ENCODE data around the gene ZNF280A. TPM values are rescaled to one million over a fixed set of nuclear protein-coding genes. Genes with fewer than 3 reads are reported as not detected.

ZNF280A gene
- total RNA-seq, 1 donor from 2014 or later: not detected

DNA sequence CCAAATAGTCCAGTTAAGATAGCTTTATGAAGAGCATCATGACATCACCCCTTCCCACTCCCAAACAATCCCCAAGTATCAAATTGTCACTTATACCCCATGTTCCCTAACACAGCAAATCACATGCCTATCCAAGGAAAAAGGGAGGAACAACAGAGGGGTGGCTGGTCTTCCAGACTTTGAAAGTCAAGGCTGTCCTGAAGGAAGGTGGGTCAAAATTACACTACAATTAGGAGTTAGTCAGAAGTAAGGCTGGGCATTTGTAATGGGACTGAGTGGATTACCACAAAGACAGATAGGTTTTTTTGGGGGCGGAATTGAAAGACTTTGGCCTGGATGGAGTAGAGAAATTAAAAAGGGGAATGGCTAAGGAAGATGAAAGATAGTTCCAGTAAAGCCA, 33.1 kb upstream of the ZNF280A start:
- no peak overlapping the region for H3K4me3 Mint-ChIP-seq
- no peak for DNase-seq (ENCODE audit: low spot score)
- intact Hi-C loops (cut with micrococcal nuclease): no loop called here
- H3K27me3 Mint-ChIP-seq (ENCODE audit: insufficient read depth): peaks cover 3% of the 10 kb centered on the region
- no peaks in the 10 kb centered on the region for H3K9me3 Mint-ChIP-seq
- peaks cover 5% of the 10 kb centered on the region for H3K4me1 Mint-ChIP-seq (ENCODE audit: low read depth)
- H3K36me3 Mint-ChIP-seq (ENCODE audit: low read depth): no peaks in the 10 kb centered on the region
- no peak overlapping the region for H3K27ac Mint-ChIP-seq

DNA sequence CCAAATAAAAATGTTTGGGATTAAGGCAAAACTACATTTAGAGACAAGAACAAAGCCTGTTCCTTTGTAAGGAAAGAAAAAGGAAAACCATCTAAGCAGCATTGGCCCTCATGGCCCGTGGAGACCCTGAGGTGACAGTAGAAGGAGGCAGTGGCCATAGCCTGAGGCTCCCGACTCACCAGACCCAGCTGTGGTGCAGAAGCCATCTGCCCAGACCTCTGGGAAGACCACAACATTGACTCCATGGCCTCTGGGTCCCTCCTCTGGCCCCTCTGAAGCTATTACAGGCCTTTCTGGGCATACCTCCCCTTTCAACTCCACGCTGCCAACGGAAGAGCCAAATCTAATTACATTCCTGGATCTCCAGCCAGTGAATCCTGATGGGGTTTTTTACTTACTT, 32.6 kb upstream of the ZNF280A start:
- Mint-ChIP-seq H3K27me3 (ENCODE audit: insufficient read depth) (peaks cover 3% of the 10 kb centered on the region), H3K27ac (no peak overlapping the region), H3K4me3 (no peak overlapping the region), H3K36me3 (ENCODE audit: low read depth) (no peaks in the 10 kb centered on the region), H3K9me3 (no peaks in the 10 kb centered on the region), H3K4me1 (ENCODE audit: low read depth) (peaks cover 5% of the 10 kb centered on the region)
- intact Hi-C loops (cut with micrococcal nuclease): no loop called here
- DNase-seq (ENCODE audit: low spot score): no peak

DNA sequence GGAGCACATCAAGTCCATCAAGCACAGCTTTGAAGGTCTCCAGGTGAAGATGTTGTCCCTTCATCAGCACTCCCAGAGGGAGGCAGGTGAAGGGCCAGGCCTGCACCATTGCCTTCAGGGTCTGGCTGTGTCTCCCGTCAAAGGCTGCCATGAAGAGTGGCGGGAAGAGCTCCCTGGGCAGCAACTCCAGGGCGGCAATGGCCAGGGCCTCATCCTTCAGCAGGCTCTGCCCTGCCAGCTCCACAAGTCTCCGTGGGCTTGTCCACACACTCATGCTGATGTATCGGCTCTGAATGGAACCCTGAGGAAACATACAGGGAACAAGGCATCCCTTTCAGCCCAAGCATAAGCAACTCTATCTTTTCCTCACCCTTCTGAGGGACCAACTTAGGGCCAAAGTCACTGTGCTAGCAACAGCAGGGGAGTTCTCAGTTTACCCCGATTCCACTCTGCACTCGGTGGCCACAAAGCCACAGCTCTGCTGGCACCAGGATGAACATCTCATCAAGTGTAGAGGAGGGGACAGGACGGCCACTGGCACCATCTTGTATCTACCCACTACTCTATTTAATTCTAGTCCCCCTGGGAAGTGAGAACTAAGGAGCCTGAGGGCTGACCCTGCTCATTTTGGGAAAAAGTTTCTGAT, 30.8 kb upstream of the ZNF280A start:
- peaks cover 5% of the 10 kb centered on the region for H3K4me1 Mint-ChIP-seq (ENCODE audit: low read depth)
- intact Hi-C loops (cut with micrococcal nuclease): no loop called here
- no peak overlapping the region for H3K4me3 Mint-ChIP-seq
- peaks cover 5% of the 10 kb centered on the region for H3K27me3 Mint-ChIP-seq (ENCODE audit: insufficient read depth)
- H3K27ac Mint-ChIP-seq: no peak overlapping the region
- no peaks in the 10 kb centered on the region for H3K9me3 Mint-ChIP-seq
- no peaks in the 10 kb centered on the region for H3K36me3 Mint-ChIP-seq (ENCODE audit: low read depth)
- no peak for DNase-seq (ENCODE audit: low spot score)

DNA sequence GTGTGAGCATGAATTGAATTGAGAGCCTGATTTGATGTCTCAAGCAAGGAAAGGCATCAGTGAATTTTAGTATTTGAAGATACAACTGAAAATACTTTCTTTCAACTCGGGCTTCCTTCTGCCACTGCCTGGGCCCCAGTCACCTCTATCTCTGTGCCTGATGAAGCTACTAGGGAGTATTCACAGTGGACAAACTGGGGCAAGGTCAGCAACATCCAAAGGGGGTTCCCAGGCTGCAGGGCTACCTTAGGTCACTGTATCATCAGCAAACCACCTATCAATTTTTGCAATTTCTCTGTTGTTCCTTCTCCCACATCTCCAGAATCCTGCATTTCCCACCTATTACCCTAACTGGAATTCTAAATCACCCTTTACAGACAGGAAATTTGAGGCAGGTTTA, 28.8 kb upstream of the ZNF280A start:
- Mint-ChIP-seq H3K4me1 (ENCODE audit: low read depth) (peaks cover 5% of the 10 kb centered on the region), H3K4me3 (no peak overlapping the region), H3K9me3 (no peaks in the 10 kb centered on the region), H3K27ac (no peak overlapping the region), H3K36me3 (ENCODE audit: low read depth) (no peaks in the 10 kb centered on the region), H3K27me3 (ENCODE audit: insufficient read depth) (peaks cover 5% of the 10 kb centered on the region)
- intact Hi-C loops (cut with micrococcal nuclease): no loop called here
- DNase-seq (ENCODE audit: low spot score): no peak

DNA sequence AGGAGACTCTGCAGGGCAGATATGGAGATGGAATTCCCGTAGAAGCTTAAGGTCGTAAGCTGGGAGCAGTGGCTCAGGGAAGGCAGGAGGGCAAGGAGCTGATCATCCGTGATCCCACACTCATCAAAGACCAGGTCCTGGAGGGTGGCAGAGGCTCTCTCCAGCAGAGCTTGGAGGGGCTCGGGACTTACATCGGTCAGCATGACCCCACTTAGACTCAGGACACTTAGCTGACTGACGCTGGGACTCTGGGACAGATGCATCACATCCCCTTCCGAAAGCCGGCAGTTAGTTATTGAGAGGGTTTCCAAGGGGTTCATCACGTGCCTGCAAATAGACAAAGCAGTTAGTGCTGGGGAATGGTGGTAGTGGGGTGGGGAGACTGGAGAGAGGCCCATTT, 28.2 kb upstream of the ZNF280A start:
- Mint-ChIP-seq H3K4me3 (no peak overlapping the region), H3K4me1 (ENCODE audit: low read depth) (peaks cover 5% of the 10 kb centered on the region), H3K9me3 (no peaks in the 10 kb centered on the region), H3K27me3 (ENCODE audit: insufficient read depth) (peaks cover 5% of the 10 kb centered on the region), H3K36me3 (ENCODE audit: low read depth) (no peaks in the 10 kb centered on the region), H3K27ac (no peak overlapping the region)
- intact Hi-C loops (cut with micrococcal nuclease): no loop called here
- DNase-seq (ENCODE audit: low spot score): no peak

DNA sequence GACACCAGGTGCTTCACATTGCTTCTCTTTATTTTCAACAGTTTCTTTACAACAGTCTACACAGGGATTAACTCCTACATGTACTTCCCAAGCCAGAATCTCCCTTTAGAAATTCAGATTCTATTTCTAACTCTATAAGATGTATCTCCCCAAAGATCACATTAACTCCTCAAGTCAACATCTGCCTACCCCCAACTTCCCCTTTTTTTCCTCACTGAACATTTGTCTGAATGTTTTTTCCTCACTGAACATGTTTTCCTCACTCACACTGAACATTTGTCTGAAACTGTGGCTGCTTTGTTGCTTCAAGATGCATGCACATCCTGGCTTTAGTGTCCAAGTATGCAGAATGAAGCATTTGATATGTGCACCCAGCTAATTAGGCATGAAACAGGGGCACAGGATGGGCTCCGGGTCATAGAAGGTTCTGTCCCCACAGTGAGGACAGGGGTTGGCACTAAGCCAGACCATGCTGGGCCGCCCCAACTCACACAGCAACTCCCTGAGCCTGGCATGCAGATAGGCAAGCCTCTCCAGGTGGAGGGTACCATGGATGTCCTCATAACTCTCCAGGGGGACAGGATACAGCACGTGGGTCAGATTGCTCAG, 27.7 kb upstream of the ZNF280A start:
- no peak for DNase-seq (ENCODE audit: low spot score)
- Mint-ChIP-seq H3K36me3 (ENCODE audit: low read depth) (no peaks in the 10 kb centered on the region), H3K27ac (no peak overlapping the region), H3K27me3 (ENCODE audit: insufficient read depth) (peaks cover 2% of the 10 kb centered on the region), H3K9me3 (no peaks in the 10 kb centered on the region), H3K4me1 (ENCODE audit: low read depth) (peaks cover 2% of the 10 kb centered on the region), H3K4me3 (no peak overlapping the region)
- intact Hi-C loops (cut with micrococcal nuclease): no loop called here

DNA sequence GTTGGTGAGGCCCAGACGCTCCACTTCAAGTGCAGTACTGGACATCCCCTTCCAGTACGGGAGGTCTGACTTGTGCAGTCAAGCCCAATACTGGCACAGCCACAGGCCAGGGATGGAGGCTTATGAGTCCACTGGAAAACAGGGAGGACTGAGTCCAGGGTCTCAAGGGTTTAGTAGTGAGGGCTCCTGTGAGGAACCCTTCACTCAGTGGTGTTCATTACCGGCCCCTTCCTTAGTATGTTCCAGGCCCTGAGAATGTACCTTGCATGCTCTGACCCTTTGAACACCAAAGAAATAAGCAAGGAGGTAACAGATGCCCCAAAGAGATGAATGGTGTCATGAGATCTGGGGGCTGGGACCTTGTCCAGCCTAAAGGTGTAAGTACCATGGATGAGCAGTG, 27.2 kb upstream of the ZNF280A start:
- intact Hi-C loops (cut with micrococcal nuclease): no loop called here
- no peak overlapping the region for H3K27ac Mint-ChIP-seq
- no peak overlapping the region for H3K4me3 Mint-ChIP-seq
- no peak for DNase-seq (ENCODE audit: low spot score)
- H3K4me1 Mint-ChIP-seq (ENCODE audit: low read depth): no peaks in the 10 kb centered on the region
- no peaks in the 10 kb centered on the region for H3K36me3 Mint-ChIP-seq (ENCODE audit: low read depth)
- H3K9me3 Mint-ChIP-seq: no peaks in the 10 kb centered on the region
- H3K27me3 Mint-ChIP-seq (ENCODE audit: insufficient read depth): peaks cover 3% of the 10 kb centered on the region

DNA sequence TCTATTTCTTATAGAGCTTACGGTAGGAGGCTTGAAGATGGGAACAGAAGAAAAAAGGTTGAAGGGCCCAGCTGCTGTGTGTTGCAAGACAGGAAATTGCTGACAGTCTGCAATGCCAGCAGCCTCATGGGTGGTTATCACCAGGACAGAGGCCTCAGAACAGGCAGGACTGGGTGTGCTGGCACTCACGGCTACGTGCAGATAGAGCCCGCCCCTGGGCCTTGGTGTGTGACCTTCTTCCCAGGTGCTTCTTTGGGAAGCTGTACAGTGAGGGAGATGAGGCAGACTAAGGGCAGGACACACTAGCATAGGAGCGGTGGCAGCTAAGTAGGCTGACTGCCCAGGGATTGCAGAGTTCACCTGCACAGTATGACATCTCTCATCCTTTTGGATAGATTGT, 26.4 kb upstream of the ZNF280A start:
- DNase-seq (ENCODE audit: low spot score): no peak
- Mint-ChIP-seq H3K4me1 (ENCODE audit: low read depth) (no peaks in the 10 kb centered on the region), H3K27ac (no peak overlapping the region), H3K4me3 (no peak overlapping the region), H3K9me3 (no peaks in the 10 kb centered on the region), H3K36me3 (ENCODE audit: low read depth) (no peaks in the 10 kb centered on the region), H3K27me3 (ENCODE audit: insufficient read depth) (peaks cover 5% of the 10 kb centered on the region)
- intact Hi-C loops (cut with micrococcal nuclease): no loop called here

DNA sequence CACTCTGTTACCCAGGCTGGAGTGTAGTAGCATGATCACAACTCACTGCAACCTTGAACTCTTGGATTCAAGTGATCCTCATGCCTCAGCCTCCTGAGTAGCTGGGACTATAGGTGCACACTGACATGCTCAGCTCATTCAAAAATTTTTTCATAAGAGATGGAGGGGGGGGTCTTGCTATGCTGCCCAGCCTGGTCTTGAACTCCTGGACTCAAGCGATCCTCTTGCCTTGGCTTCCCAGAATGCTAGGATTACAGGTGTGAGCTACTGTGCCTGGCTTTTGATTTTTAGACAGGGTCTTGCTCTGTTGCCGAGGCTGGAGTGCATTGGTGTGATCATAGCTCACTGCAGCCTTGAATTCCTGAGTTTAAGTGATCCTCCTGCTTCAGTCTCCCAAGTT, 25.0 kb upstream of the ZNF280A start:
- no peaks in the 10 kb centered on the region for H3K36me3 Mint-ChIP-seq (ENCODE audit: low read depth)
- H3K4me3 Mint-ChIP-seq: no peak overlapping the region
- intact Hi-C loops (cut with micrococcal nuclease): no loop called here
- H3K27me3 Mint-ChIP-seq (ENCODE audit: insufficient read depth): peaks cover 6% of the 10 kb centered on the region
- no peak for DNase-seq (ENCODE audit: low spot score)
- H3K9me3 Mint-ChIP-seq: no peaks in the 10 kb centered on the region
- no peak overlapping the region for H3K27ac Mint-ChIP-seq
- H3K4me1 Mint-ChIP-seq (ENCODE audit: low read depth): no peaks in the 10 kb centered on the region

DNA sequence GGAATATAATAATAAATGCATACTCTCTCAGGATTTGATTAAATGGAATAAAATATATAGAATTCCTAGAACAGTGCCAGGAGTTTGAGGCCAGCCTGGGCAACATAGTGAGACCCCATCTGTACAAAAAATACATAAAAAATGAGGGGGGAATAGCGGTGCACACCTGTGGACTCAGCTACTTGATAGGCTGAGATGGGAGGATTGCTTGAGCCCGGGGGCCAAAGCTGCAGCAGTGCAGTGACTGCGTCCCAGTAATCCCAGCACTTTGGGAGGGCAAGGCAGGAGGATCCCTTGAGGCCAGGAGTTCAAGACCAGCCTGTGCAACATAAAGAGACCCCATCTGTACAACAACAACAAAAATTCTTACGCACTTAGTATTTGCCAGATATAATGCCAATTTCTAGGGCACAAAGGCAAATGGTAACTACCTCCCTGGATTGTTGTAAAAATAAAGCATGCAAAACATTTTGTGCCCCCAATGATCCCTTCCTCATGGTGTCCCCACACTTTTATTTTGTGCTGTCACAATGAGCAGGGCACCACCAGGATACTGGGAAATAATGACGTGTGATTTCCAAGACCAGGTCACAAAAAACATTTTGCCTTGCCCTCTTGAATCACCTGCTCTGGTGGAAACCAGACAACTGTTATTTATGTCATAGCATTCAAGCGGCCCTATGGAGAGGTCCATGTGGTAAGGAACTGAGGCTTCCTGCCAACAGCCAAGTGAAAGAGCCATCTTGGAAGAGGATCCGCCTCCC, 18.3 kb upstream of the ZNF280A start:
- intact Hi-C loops (cut with micrococcal nuclease): no loop called here
- H3K4me1 Mint-ChIP-seq (ENCODE audit: low read depth): no peaks in the 10 kb centered on the region
- H3K4me3 Mint-ChIP-seq: no peak overlapping the region
- no peak for DNase-seq (ENCODE audit: low spot score)
- no peak overlapping the region for H3K27ac Mint-ChIP-seq
- no peaks in the 10 kb centered on the region for H3K36me3 Mint-ChIP-seq (ENCODE audit: low read depth)
- H3K27me3 Mint-ChIP-seq (ENCODE audit: insufficient read depth): peaks cover 5% of the 10 kb centered on the region
- H3K9me3 Mint-ChIP-seq: no peaks in the 10 kb centered on the region

DNA sequence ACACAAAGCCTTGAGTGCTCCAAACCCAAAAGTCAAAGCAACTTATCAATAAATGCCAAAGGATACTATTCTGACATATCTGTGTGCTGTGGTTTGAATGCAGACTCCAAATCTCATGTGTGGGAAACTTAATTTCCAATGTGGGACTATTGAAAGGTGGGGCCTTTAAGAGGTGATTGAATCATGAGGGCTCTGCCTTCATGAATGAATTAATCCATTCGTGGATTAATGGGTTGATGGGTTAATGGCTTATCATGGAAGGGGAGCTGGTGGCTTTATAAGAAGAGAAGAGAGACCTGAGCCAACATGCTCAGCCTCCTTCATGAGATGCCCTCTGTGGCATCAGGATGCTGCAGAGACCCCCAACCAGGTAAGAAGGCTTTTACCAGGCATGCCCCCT, 16.8 kb upstream of the ZNF280A start:
- peaks cover 2% of the 10 kb centered on the region for H3K27me3 Mint-ChIP-seq (ENCODE audit: insufficient read depth)
- H3K27ac Mint-ChIP-seq: no peak overlapping the region
- H3K4me3 Mint-ChIP-seq: no peak overlapping the region
- no peaks in the 10 kb centered on the region for H3K36me3 Mint-ChIP-seq (ENCODE audit: low read depth)
- no peaks in the 10 kb centered on the region for H3K4me1 Mint-ChIP-seq (ENCODE audit: low read depth)
- H3K9me3 Mint-ChIP-seq: no peaks in the 10 kb centered on the region
- intact Hi-C loops (cut with micrococcal nuclease): no loop called here
- no peak for DNase-seq (ENCODE audit: low spot score)

DNA sequence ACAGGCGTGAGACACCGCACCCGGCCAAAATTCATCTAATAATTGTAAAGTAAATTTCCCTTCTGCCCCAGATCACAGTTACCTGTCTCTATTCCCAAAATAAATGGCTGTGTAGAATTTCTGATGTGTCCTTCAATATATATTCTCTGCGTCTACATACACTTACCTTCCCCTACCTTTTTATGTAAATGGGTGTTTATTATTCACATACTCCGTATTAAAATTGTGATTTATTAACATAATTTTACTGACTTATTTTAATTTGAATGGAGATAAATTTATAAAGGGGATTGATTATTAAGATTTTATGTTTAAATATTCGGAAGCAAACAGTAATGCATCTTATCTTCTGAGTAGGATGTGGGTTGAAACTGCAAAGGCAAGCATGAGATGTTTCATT, 16.4 kb upstream of the ZNF280A start:
- H3K4me1 Mint-ChIP-seq (ENCODE audit: low read depth): no peaks in the 10 kb centered on the region
- no peak overlapping the region for H3K27ac Mint-ChIP-seq
- H3K9me3 Mint-ChIP-seq: no peaks in the 10 kb centered on the region
- H3K4me3 Mint-ChIP-seq: no peak overlapping the region
- H3K27me3 Mint-ChIP-seq (ENCODE audit: insufficient read depth): peaks cover 2% of the 10 kb centered on the region
- intact Hi-C loops (cut with micrococcal nuclease): no loop called here
- H3K36me3 Mint-ChIP-seq (ENCODE audit: low read depth): no peaks in the 10 kb centered on the region
- DNase-seq (ENCODE audit: low spot score): no peak

DNA sequence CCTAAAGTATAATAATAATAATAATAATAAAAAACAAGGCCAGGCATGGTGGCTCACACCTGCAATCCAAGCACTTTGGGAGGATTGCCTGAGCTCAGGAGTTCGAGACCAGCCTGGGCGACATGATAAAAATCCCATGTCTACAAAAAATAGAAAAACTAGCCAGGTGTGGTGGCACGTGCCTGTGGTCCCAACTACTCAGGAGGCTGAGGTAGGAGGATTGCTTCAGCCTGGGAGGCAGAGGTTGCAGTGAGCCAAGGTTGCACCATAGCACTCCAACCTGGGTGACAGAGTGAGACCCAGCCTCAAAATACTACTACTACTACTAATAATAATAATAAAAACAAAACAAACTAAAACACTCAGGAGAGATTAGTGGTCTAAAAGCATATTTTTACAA, 15.6 kb upstream of the ZNF280A start:
- intact Hi-C loops (cut with micrococcal nuclease): no loop called here
- no peak overlapping the region for H3K27ac Mint-ChIP-seq
- H3K9me3 Mint-ChIP-seq: no peaks in the 10 kb centered on the region
- DNase-seq (ENCODE audit: low spot score): no peak
- no peaks in the 10 kb centered on the region for H3K4me1 Mint-ChIP-seq (ENCODE audit: low read depth)
- no peak overlapping the region for H3K4me3 Mint-ChIP-seq
- H3K27me3 Mint-ChIP-seq (ENCODE audit: insufficient read depth): no peaks in the 10 kb centered on the region
- no peaks in the 10 kb centered on the region for H3K36me3 Mint-ChIP-seq (ENCODE audit: low read depth)

Data from activated T-helper 1 cell treated with anti-CD3 and anti-CD28 coated beads, Interleukin-12 subunit alpha, Interleukin-12 subunit beta, Interleukin-2, Interleukin-4 antibody, amounts not matched to agents 30 ng/mL and 10 ng/mL and 1 ng/mL, durations not matched to agents 14 hours and 24 hours and 36 hours (primary cell).